ENCODE measurements around the gene BOD1L1.
A peak's percentile ranks its signal among the peaks of the same experiment; 100 is the strongest.

The BOD1L1 gene

GRCh38 chr4:13627606-13628311 lies at the start of gene BOD1L1:
TSS of gene BOD1L1 (minus strand) at chr4:13627725. CDS start at chr4:13627587, 138 bp downstream.
- peak; percentile 79 for DNase-seq (ENCODE audit: low read depth)

GRCh38 chr4:13674971-13675370 lies 47.4 kb upstream of the BOD1L1 start:
- DNase-seq (ENCODE audit: low read depth): no peak

- DNase-seq (ENCODE audit: low read depth): no peak
Measured at GRCh38 chr4:13673167-13673566, 45.6 kb upstream of the BOD1L1 start.

GRCh38 chr4:13670456-13671160 lies 43.1 kb upstream of the BOD1L1 start:
- no peak for DNase-seq (ENCODE audit: low read depth)

GRCh38 chr4:13665701-13666660 lies 38.5 kb upstream of the BOD1L1 start:
- no peak for DNase-seq (ENCODE audit: low read depth)

GRCh38 chr4:13659341-13660070 lies 32.0 kb upstream of the BOD1L1 start:
- no peak for DNase-seq (ENCODE audit: low read depth)

- peak; percentile 59 for DNase-seq (ENCODE audit: low read depth)
Measured at GRCh38 chr4:13656569-13657405, 29.3 kb upstream of the BOD1L1 start.

GRCh38 chr4:13654162-13654797 lies 26.8 kb upstream of the BOD1L1 start:
- peak; percentile 75 for DNase-seq (ENCODE audit: low read depth)

DNA sequence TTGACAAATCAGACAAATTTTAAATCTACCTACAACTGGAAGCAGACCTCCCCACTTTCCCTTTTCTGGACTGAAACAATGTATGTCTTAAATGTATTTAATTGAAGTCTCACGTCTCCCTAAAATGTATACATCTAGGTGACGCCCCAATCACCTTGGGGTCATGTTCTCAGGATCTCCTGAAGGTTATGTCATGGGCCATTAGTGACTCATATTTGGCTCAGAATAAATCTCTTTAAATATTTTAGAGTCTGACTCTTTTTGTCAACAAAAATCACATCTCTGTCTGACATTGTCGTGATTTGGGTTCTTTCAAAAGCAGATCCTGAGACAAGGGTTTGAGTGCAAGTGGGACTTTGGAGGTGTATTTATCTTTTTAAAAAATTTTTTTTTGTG lies 26.2 kb upstream of the BOD1L1 start:
- no peak for DNase-seq (ENCODE audit: low read depth)

GRCh38 chr4:13647031-13647430 lies 19.5 kb upstream of the BOD1L1 start:
- DNase-seq (ENCODE audit: low read depth): no peak

GRCh38 chr4:13645075-13645474 lies 17.6 kb upstream of the BOD1L1 start:
- DNase-seq (ENCODE audit: low read depth): no peak

DNA sequence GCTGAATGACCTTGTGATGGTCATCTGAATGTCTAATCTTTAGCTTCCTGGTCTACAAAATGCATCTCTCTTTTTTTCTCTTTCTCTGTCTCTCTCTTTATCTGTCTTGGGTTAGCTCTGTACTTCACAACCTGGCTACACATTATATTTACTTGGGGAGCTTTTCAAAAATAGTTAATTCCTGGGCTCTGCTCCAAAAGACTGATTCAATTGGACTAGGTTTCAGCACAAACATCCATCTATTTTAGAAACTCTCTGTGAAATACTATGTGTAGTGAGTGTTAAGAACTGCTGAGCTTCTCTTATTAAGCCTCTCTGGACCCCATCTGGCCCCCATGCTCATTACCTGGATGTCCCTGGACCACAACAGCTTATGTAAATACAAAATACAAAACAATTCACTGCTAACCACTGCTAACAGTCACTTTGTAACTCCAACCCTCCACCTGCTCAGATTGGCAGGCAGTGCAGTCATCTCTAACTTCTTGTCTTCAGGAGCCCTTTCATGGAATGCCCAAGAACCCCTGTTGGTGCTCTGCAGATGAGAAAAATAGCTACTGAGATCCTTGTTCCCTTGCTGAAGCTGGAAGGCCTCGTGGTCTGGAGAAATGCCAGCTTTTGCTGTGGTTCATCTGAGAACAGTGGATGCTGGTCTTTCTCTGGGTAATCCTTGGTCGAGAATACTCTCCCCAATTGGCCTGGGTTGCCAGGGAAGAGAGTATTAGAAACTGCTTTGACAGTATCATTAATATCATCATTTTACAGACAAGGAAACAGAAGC lies 14.8 kb upstream of the BOD1L1 start:
- no peak for DNase-seq (ENCODE audit: low read depth)

- DNase-seq (ENCODE audit: low read depth): no peak
Measured at GRCh38 chr4:13641084-13641483, 13.6 kb upstream of the BOD1L1 start.

- no peak for DNase-seq (ENCODE audit: low read depth)
Measured at GRCh38 chr4:13640149-13640940, 12.8 kb upstream of the BOD1L1 start.

GRCh38 chr4:13635286-13635799 lies 7.8 kb upstream of the BOD1L1 start:
- no peak for DNase-seq (ENCODE audit: low read depth)

DNA sequence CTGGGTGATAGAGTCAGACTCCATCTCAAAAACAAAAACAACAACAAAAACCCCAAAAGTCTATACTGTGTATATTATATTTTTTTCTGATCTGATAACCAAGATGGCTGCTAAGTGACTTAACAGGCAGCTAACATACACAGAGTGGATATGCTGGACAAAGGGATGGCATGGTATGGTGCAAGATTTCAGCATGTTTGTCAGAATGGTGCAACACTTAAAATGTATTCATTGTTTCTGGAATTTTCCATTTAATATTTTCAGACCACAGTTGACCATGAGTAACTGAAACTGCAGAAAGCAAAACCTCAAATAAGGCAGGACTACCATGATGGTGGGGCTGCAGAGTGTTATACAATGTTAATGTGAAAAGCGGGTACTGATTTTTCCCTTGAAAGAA lies 6.1 kb upstream of the BOD1L1 start:
- no peak for DNase-seq (ENCODE audit: low read depth)

DNA sequence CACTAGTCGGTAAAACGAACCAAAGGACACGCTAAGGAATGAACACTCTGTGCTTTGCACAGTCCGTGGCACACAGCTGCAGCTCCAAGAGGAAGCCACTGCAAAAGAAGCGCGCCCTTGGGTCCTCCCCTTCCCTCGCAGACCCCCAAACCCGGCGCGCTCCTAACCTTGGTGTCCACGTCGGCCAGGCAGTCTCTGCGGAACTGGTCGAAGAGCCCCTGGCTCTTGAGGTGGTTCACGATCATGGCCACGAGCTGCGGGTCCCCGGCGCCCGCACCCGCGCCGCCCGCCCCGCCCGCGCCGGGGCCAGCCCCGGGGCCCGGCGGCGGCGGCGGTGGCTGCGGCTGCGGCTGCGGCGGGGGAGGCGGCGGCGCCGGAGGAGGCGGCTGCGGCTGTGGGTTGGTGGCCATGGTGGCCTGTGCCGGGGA lies 333 bp downstream of the BOD1L1 start:
- DNase-seq (ENCODE audit: low read depth): no peak

- no peak for DNase-seq (ENCODE audit: low read depth)
Measured at GRCh38 chr4:13626492-13627177, 890 bp downstream of the BOD1L1 start.
